CD4-positive, alpha-beta T cell treated with Interleukin-21 for 1 hour (primary cell): ENCODE results near the gene CITED2.
A peak's percentile ranks its signal among the peaks of the same experiment; 100 is the strongest.

Experiments used
- DNase-seq: peaks from one replicate; pipeline ENCODE4 v3.0.0-alpha.2; 2020

Gene CITED2

GRCh38 chr6:139329224-139329623 is 45.2 kb downstream of the CITED2 start:
- DNase-seq = no peak

GRCh38 chr6:139327038-139327437 is 47.4 kb downstream of the CITED2 start:
- no peak for DNase-seq

- no peak for DNase-seq
Observed at GRCh38 chr6:139325686-139326085, 48.8 kb downstream of the CITED2 start.

GRCh38 chr6:139325125-139325524 is 49.3 kb downstream of the CITED2 start:
- peak; percentile 10 for DNase-seq

GRCh38 chr6:139324301-139324555 is 50.2 kb downstream of the CITED2 start:
- DNase-seq = no peak

- peak; percentile 87 for DNase-seq
Observed at GRCh38 chr6:139323511-139324300, 50.7 kb downstream of the CITED2 start.
